HG03025 (cell line): ENCODE results near the gene ROR1.

Experiments used
- ATAC-seq: cut with Tn5 transposase; IDR thresholded peaks from one replicate; pipeline ENCODE4 v1.9.1; 2021; ENCODE audit warnings: mild to moderate bottlenecking, moderate library complexity; ENCODE audit not compliant: unreplicated experiment, low FRiP score

The ROR1 gene

GRCh38 chr1:63902844-63903589 lies 129.2 kb downstream of the ROR1 start:
- no peak for ATAC-seq

- ATAC-seq: no peak
These were observed 130.3 kb downstream of the ROR1 start for GRCh38 chr1:63903947-63904610.

- ATAC-seq: no peak
These were observed 131.0 kb downstream of the ROR1 start for GRCh38 chr1:63904826-63905225.

DNA sequence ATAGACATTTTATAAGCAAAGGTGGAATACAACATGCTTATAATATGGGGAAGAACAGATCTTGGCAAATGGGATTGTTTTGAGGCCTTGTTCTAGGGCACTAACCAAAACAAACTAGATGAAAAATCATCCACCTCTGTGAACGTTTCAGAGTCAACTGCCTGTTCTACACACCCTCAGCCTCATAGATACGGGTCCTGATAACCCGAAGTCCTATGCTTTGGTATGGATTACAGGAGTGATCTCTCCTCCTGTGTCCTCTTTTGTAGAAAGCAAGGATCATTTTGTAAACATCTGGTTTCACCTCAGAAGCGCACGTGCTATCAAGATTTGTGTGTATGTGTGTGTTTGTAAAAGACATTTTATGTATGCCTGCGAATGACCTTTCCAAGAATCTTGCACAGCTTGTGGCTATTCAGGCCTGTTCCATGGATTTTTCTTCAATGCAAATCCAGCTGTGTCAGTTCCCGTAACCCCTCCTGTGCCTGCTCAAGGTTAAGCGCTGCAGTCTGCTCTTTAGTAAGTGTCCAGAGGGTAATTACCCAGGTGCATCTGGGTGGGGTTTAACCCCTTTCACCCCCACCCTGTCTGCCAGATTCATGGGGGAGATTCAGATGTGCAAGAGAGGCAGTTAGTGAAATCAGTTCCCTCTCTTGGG lies 132.4 kb downstream of the ROR1 start:
- ATAC-seq: no peak

- no peak for ATAC-seq
These were observed 133.2 kb downstream of the ROR1 start for GRCh38 chr1:63907051-63907450.

DNA sequence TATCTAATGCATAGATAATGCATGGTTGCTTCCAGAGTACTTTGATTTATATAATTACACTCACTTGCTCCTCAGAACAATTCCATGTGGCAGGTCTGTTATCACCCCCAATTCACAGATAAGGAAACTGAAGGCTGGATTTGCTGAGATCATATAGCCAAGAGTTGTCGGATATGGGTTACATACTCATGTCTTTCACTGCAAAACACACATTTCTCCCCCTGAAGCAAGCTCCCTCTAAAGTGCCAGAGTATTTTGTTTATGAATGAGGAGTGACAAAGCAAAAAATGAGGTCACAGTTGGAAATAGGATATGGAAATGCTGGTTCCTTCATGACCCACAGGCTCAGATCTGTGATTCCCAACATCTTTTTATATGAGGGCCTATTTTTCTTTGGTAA lies 134.2 kb downstream of the ROR1 start:
- ATAC-seq: no peak

DNA sequence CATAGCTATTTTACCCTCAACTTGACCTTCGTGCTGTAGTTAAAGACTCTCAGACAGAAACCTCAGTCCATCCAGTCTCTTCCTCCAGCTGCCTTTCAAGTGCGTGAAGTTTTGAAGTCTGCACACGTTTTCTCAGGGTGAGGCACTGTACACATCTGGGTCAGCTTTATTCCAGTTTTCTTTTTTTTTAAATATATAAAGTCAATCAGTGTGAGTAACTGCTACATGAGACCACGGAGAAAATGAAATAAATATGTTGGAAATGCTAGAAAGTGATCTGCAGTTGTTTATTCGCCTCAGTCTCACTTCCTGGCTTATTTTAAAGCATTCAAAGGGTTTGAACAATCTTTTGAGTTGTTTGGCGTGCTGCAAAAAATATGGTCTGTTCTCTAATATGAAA lies 135.7 kb downstream of the ROR1 start:
- no peak for ATAC-seq

- ATAC-seq: no peak
These were observed 137.2 kb downstream of the ROR1 start for GRCh38 chr1:63911049-63911448.

GRCh38 chr1:63912643-63913042 lies 138.8 kb downstream of the ROR1 start:
- no peak for ATAC-seq

- ATAC-seq: no peak
These were observed 139.7 kb downstream of the ROR1 start for GRCh38 chr1:63913533-63913932.

DNA sequence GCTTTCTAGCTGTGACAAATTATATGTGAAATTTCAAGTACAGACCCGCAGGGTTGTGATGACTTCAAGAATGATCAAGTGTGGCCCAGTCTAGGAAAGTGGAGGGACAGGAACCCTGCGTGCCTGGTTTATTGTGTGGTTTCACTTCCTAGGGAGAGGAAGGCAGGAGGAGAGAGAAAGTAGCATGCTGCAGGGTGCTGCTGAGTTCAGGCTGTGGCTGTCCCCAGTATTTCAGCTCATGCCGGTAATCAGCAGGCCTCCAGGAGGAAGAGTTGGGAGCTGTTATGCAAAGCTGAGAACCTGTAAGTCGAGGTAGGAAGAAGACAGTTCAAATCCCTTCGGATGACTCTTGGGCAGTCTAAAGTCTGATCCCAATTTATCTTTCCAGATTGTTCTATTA lies 140.4 kb downstream of the ROR1 start:
- ATAC-seq: no peak

- no peak for ATAC-seq
These were observed 140.9 kb downstream of the ROR1 start for GRCh38 chr1:63914706-63915105.

- ATAC-seq: no peak
These were observed 141.3 kb downstream of the ROR1 start for GRCh38 chr1:63915121-63915520.

DNA sequence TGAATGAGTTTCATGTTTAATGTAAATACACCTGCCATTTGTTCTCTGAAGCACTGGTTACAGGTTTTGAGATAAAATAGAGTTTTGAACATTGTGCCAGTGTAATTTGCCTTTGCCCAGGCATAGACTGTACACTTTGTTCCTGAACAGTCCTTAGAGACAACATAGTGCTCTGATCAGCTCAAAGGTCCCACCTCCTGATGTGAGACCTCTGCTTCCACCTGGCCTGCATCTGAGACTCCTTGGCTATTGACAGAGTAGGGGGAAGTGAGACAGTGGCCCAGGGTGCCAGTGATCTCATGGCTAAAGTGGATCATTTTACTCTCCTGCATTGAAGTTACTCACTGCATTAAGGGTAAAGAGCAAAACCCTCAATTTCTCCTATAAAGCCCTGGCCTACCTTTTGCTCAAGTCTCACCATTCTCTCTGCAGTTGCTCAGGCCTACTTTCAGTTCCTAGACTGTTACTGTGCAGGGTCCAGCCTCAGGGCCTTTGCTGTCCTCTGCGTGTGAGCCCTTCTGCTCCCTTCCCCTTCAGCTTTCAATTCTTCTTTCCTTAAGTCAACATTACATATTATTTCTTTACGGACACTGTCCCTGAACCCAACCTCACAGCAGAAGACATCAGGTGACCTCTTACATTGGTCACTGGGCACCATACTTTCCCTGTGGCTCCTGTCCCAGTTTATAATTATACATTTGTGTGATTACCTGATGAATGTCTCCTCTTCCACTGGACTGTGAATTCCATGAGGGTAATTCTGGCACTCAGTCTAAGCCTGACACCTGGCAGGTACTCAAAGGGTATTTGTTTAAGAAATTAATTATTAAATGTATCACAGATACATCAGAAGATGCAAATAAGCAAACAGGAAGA lies 142.9 kb downstream of the ROR1 start:
- ATAC-seq: no peak

DNA sequence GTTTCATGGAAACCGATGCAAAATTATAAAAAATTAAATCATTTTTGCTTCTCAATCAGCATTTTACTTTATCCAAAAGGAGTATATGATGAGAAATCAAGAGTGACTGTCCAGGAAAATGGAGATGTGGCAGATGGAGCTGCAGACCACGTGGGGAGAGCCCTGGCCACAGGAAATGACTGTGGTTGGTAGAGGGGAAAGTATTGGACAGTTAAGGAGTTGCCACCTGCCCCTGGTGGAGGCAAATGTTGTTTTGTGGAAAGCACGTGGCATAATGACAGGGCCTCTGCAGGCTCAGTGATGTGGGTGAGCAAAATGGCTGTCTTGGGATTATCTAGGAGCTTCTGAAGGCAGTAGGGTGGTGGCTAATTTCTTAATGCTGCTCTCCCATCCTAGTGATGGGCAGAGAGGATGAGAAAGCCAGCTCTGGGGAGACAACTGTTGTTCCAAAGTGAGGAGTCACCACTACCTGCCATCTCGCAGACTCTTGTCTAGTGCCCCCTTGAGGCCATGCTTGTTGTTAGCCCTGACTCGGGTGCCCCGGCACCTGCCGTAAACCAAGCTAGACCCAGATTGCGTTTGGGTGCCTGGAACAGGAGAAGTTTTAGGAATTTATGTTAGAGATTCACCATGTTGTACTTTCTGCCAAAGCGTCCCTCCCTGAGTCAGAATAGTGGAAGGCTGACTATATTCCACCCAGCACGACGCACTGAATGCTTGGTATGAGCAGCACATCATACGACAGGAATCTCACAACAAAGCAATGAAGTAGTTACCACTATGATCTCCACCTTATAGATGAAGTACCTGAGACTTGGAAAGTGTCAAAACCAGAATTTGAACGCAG lies 144.0 kb downstream of the ROR1 start:
- no peak for ATAC-seq

- no peak for ATAC-seq
These were observed 144.7 kb downstream of the ROR1 start for GRCh38 chr1:63918418-63918945.

DNA sequence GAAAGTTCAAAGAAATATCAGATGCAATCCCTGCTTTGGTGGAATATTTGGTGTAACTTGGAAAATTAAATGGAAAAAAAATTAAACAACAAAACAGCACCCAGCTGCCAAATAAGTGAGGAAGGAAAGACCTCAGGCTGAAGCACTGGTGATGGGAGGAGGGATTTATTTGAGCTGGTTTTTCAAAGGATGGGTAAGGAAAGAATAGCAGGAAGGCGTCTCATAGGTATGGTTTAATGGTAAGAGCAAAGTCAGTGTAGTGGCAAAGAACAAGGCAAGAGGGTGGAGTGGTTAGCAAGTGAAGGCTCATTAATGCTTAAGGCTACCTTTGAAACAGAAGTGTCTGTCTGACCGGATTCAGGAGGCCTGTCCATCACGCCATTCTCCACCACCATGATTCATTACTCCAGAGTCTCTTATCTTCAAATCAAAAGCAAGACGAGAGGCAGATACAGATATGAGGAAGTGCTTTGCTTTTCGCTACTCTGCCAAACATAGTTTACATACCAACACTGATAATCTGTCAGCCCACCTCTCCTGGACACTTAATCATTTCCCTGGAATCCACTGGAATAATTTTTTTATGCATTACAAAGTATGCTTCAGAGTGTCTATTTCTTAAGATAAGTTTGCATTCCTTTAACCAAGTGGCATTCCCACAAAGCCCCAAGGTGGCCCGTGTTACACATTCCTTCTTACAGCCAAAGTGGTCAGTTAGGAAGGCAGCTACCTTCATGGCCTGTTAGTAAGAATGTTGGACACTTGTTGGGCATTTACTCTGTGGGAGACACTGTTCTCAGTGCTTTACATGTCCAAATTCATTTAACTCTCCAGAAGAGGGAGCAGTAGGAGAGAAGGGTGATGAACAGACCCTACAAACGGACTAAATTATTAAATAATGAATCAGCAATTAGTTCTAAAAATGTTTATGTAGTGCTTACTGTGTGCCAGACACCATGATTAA lies 146.6 kb downstream of the ROR1 start:
- ATAC-seq: no peak

DNA sequence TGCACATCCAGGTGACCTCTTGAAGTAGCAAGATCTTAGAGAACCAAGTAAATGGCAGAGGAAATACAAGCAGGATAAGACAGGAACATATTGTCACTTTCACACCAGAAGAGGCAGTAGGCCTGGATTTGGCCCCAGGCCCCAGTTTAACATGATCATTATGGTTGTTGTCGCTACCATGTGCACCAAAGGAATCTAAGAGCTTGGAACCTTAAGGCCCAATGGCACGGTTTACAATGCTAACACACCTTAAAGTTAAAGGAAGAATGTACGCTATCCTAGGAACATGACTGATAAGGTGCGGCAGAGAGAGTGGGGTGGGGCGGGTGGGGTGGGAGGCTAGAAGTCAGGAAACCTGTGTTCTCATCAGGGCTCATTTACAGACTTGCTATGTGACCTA lies 147.5 kb downstream of the ROR1 start:
- no peak for ATAC-seq

DNA sequence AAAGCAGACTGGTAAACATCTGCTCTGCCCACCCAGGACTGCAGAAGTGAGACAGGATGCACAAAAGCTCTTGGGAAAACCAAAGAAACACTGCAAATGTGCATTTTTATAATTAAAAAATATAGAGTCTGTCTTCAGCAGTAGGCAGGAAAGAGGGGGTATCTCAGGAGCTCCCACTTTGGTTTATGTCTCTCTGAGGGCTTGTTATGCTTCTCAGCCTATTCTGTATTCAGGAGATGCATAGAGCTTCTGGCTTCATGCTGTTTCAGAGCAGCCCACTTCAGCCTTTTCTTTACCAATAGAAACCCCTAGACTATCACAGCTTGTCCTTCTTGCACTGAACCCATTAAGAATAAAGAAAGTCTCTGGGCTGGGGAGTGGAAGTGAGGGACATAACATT lies 148.0 kb downstream of the ROR1 start:
- no peak for ATAC-seq
